OCI-LY3 (cell line): ENCODE data around the gene SPATA22.
"Not testable (repeated sequence)": the region's sequence is repeated elsewhere in the genome, so short reads cannot be mapped to it uniquely, and the experiment has no call there.

ENCODE experiments used
- CTCF ChIP-seq: fragments of 200-600, 300-600 bp; sonication (generic); IDR thresholded peaks from 2 replicates; pipeline ENCODE4 v1.5.1; 2014; ENCODE audit warnings: antibody characterized with exemption, low read length, low read depth
- EZH2phosphoT487 ChIP-seq: fragments of 200-600 bp; shearing (Covaris generic); IDR thresholded peaks from 2 replicates; pipeline ENCODE4 v1.6.1; 2018; ENCODE audit warnings: antibody characterized with exemption, mixed run types, low read depth

GRCh38 chr17:3466355-3466754 is 5.3 kb downstream of the SPATA22 start:
- TF ChIP-seq CTCF, EZH2phosphoT487: not testable (repeated sequence)
